ENCODE results near the gene ICOS.

- TF ChIP-seq CTCF (IDR thresholded peaks at IDR 0.05; ENCODE audit: low read length), result no peak
- no peak for TF ChIP-seq EZH2phosphoT487 (IDR thresholded peaks at IDR 0.05; ENCODE audit: low read length)
- TF ChIP-seq EZH2 (optimal IDR thresholded peaks at IDR 0.05; ENCODE audit: low read depth, low read length), result no peak
Observed at GRCh38 chr2:203908797-203909185, 27.8 kb upstream of the ICOS start.

Measured in MM.1S (cell line).